ENCODE results near the gene ETNK1. TPM values are rescaled to one million over a fixed set of nuclear protein-coding genes. Genes with fewer than 3 reads are reported as not detected.
"Not testable (repeated sequence)": the region's sequence is repeated elsewhere in the genome, so short reads cannot be mapped to it uniquely, and the experiment has no call there.

ETNK1 gene
- total RNA-seq, 5 donors from 2014 or later (not counting 1 experiment from before 2014, with no cell fraction given), result 50.9 to 77.4 (median 69.9) TPM

DNA sequence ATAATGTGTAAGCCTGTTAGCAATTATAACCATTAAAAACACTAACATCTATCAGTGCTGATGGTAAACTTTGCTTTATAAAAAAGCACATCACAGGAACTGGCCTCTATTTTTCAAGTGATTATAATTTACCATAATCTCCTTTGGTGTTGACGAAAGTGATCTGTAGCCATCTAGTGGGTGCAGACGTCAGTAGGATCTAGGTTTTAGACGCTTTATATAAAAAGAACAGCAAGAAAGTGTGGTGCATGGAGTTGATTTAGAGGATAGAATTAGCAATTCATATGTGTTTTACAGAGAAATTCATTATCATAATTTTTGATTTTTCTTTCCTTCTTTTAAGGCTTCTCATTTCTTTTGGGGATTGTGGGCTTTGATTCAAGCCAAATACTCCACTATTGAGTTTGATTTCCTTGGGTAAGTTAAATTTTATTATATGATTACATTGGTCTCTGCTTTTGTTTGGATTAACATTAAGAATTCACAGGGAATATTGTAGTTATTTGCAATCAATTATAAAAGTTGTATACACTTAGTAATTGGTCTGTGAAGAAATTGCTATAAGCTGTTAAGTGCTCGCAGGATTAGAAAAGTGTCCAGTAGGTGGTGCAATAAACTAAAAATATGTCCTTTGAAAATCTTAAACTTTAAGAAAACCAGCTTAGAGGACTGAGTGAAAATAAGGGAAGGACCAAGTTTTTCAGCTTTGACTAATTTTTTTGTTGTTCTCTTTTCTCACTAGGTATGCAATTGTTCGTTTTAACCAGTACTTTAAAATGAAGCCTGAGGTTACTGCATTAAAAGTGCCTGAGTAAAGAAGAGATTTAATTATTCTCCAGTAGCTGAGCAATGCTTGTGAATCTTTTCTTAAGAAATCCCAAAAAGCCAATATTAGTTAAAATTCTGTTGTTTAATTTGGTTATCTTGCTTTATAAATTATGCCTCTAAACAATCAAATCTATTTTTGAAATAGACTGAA, 59.5 kb downstream of the ETNK1 start:
- no peak overlapping the region for H3K27ac ChIP-seq (ENCODE audit: low read length)
- POLR2A ChIA-PET, result no interaction called here
- DNase-seq (peak in 1 of 35 experiments; percentile 45), ATAC-seq (replicated peaks in 1 of 4) (no peak)
- no CpG with 5 or more reads among the region's 5 CpGs for WGBS (ENCODE audit: insufficient coverage)
- no peaks in the 10 kb centered on the region for H3K9me3 Mint-ChIP-seq
- H3K36me3 ChIP-seq (ENCODE audit: control insufficient read depth in 2 of 2, extremely low read depth in 1 of 2, insufficient read depth in 1 of 2, low read length in 1 of 2), result peaks cover 0 to 11% of the 10 kb centered on the region in 2 donors
- H3K4me1 Mint-ChIP-seq, result peaks cover 20 to 24% (median 23%) of the 10 kb centered on the region in 3 donors
- peaks cover 20% of the 10 kb centered on the region for H3K36me3 Mint-ChIP-seq
- no peaks in the 10 kb centered on the region for H3K27me3 ChIP-seq (replicated peaks in 1 of 2; ENCODE audit: control insufficient read depth in 2 of 2, extremely low read depth in 1 of 2, insufficient read depth in 2 of 2, low read length in 1 of 2)
- H3K9me3 ChIP-seq, result no peaks in the 10 kb centered on the region
- H3K4me3 Mint-ChIP-seq, result no peak overlapping the region
- no peaks in the 10 kb centered on the region for H3K27me3 Mint-ChIP-seq
- no peak overlapping the region for H3K27ac Mint-ChIP-seq
- H3K4me3 ChIP-seq (ENCODE audit: control insufficient read depth in 1 of 2, extremely low read depth in 1 of 2, low read length in 1 of 2), result no peak overlapping the region
- H3K4me1 ChIP-seq (ENCODE audit: control insufficient read depth in 1 of 2, extremely low read depth in 1 of 2, insufficient read depth in 2 of 2, low read length in 2 of 2), result peaks cover 0 to 10% of the 10 kb centered on the region in 2 experiments
- CTCF ChIA-PET, result interaction anchor here in 1 of 2 donors (1.2 to 1.3 kb wide), 2 partner anchors 10 to 12 kb away, joined by 4 to 7 read pairs; no protein-coding TSS in a partner anchor

DNA sequence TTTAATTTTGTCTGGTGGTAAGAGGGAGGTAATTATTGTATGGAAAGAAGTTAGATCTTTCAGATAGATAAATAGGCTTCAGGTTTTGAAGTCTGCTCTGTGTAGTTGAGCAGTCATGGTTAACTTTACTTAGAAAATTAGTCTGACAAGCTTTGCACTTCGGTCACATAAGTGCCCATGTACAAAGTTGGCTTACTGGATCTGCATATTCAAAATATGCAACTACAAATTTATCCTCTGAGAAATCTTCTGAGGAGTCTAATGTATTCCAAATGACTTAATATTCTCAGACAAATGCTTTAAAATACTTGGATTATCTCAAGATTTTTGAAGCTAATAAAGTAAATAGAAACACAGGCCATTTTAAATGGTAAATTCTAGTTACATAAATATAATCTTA, 61.2 kb downstream of the ETNK1 start:
- ATAC-seq (replicated peaks in 1 of 4) (no peak), DNase-seq (no peak)
- peaks cover 13 to 21% (median 18%) of the 10 kb centered on the region in 3 donors for H3K4me1 Mint-ChIP-seq
- no peak overlapping the region for H3K4me3 Mint-ChIP-seq
- no peaks in the 10 kb centered on the region for H3K36me3 ChIP-seq (ENCODE audit: control insufficient read depth in 2 of 2, extremely low read depth in 1 of 2, insufficient read depth in 1 of 2, low read length in 1 of 2)
- no peaks in the 10 kb centered on the region for H3K27me3 ChIP-seq (replicated peaks in 1 of 2; ENCODE audit: control insufficient read depth in 2 of 2, extremely low read depth in 1 of 2, insufficient read depth in 2 of 2, low read length in 1 of 2)
- H3K36me3 Mint-ChIP-seq, result peaks cover 9% of the 10 kb centered on the region
- peaks cover 0 to 10% of the 10 kb centered on the region in 2 experiments for H3K4me1 ChIP-seq (ENCODE audit: control insufficient read depth in 1 of 2, extremely low read depth in 1 of 2, insufficient read depth in 2 of 2, low read length in 2 of 2)
- H3K9me3 Mint-ChIP-seq, result no peaks in the 10 kb centered on the region
- no peaks in the 10 kb centered on the region for H3K27me3 Mint-ChIP-seq
- H3K27ac Mint-ChIP-seq, result no peak overlapping the region
- no peak overlapping the region for H3K27ac ChIP-seq (ENCODE audit: low read length)
- CTCF ChIA-PET, result interaction anchor here (0.7 kb wide), 3 partner anchors 225 to 1231 kb away, joined by 4 to 6 read pairs (median 4); no protein-coding TSS in a partner anchor
- no peaks in the 10 kb centered on the region for H3K9me3 ChIP-seq
- H3K4me3 ChIP-seq (ENCODE audit: control insufficient read depth in 1 of 2, extremely low read depth in 1 of 2, low read length in 1 of 2), result no peak overlapping the region
- WGBS (ENCODE audit: insufficient coverage), result no CpG with 5 or more reads among the region's 1 CpG
- POLR2A ChIA-PET, result no interaction called here

DNA sequence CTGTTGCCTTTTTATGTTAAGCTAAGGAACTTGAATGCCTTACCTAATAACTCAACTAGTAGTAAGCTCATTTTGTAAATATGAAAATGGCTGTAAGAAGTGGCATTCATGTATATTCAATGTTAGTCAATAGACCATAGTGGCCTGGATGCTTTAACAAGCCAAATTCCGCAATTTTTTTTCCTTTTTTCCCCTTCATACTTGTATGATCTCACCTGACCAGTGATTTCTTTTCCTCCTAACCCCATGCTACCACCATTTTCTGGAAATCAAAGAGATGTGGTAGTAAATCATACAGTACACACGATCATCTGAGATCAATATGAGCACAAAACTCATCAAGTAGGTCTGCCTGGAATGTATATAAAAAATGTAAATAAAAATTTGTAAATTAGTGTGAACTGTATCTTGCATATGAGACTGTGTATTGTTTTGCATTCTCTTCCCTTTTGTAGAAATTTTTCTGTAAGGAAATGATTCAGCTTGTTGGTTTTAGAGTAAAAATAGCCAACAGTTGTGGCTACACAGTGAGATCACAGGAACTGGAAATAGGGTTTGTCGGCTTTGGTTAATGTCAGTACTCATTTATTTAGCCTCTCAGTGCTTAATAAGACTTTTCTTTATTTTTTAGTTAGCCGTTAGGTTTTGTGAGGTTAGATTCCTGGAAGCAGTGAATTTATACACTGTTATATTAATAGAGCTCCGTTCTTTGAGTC, 62.5 kb downstream of the ETNK1 start:
- peak in 1 of 4 experiments; percentile 52 for ATAC-seq (replicated peaks in 1 of 4)

DNA sequence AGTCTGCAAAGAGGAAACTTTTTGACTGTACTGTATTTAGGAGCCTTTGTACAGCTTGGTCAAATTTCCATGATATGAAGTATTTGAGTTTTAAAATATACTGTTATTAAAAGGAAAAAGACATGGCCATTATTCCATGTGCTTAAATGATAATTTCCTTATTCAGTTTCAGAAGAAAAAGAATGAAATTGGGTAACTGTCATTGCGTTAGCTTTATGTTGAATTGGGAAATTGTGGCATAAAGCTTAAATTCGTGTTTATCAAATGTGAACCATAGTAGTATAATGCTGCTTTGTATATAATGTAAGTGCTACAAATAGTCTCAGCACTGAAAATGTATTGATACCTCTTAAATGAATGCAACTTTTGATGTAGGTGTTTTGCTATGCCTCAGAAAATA, 64.9 kb downstream of the ETNK1 start:
- Histone ChIP-seq H3K27ac (ENCODE audit: low read length) (no peak overlapping the region), H3K4me1 (ENCODE audit: control insufficient read depth in 1 of 2, extremely low read depth in 1 of 2, insufficient read depth in 2 of 2, low read length in 2 of 2) (peaks cover 0 to 10% of the 10 kb centered on the region in 2 experiments), H3K27me3 (replicated peaks in 1 of 2; ENCODE audit: control insufficient read depth in 2 of 2, extremely low read depth in 1 of 2, insufficient read depth in 2 of 2, low read length in 1 of 2) (no peaks in the 10 kb centered on the region), H3K36me3 (ENCODE audit: control insufficient read depth in 2 of 2, extremely low read depth in 1 of 2, insufficient read depth in 1 of 2, low read length in 1 of 2) (no peaks in the 10 kb centered on the region), H3K4me3 (ENCODE audit: control insufficient read depth in 1 of 2, extremely low read depth in 1 of 2, low read length in 1 of 2) (no peak overlapping the region), H3K9me3 (no peaks in the 10 kb centered on the region)
- H3K27me3 Mint-ChIP-seq, result no peaks in the 10 kb centered on the region
- no peak overlapping the region for H3K27ac Mint-ChIP-seq
- no CpG with 5 or more reads among the region's 2 CpGs for WGBS (ENCODE audit: insufficient coverage)
- no peak overlapping the region for H3K4me3 Mint-ChIP-seq
- no peak for DNase-seq
- peaks cover 13 to 18% (median 13%) of the 10 kb centered on the region in 3 donors for H3K4me1 Mint-ChIP-seq
- no peaks in the 10 kb centered on the region for H3K9me3 Mint-ChIP-seq
- ChIA-PET CTCF (no interaction called here), POLR2A (no interaction called here)
- ATAC-seq (replicated peaks in 1 of 4), result no peak
- peaks cover 8% of the 10 kb centered on the region for H3K36me3 Mint-ChIP-seq

More for the DNA sequence above, 62.5 kb downstream of the ETNK1 start:
- Histone ChIP-seq H3K9me3 (no peaks in the 10 kb centered on the region), H3K27ac (ENCODE audit: low read length) (no peak overlapping the region), H3K4me3 (ENCODE audit: control insufficient read depth in 1 of 2, extremely low read depth in 1 of 2, low read length in 1 of 2) (no peak overlapping the region), H3K27me3 (replicated peaks in 1 of 2; ENCODE audit: control insufficient read depth in 2 of 2, extremely low read depth in 1 of 2, insufficient read depth in 2 of 2, low read length in 1 of 2) (no peaks in the 10 kb centered on the region), H3K36me3 (ENCODE audit: control insufficient read depth in 2 of 2, extremely low read depth in 1 of 2, insufficient read depth in 1 of 2, low read length in 1 of 2) (no peaks in the 10 kb centered on the region), H3K4me1 (ENCODE audit: control insufficient read depth in 1 of 2, extremely low read depth in 1 of 2, insufficient read depth in 2 of 2, low read length in 2 of 2) (peaks cover 0 to 10% of the 10 kb centered on the region in 2 experiments)
- H3K4me3 Mint-ChIP-seq, result no peak overlapping the region
- no peaks in the 10 kb centered on the region for H3K27me3 Mint-ChIP-seq
- no peak overlapping the region for H3K27ac Mint-ChIP-seq
- CTCF ChIA-PET, result interaction anchor here in 1 of 2 donors (1.2 kb wide), 1 partner anchor 59 kb away, joined by 4 read pairs; no protein-coding TSS in a partner anchor
- peak in 1 of 35 experiments; percentile 4 for DNase-seq
- POLR2A ChIA-PET, result no interaction called here
- H3K36me3 Mint-ChIP-seq, result peaks cover 12% of the 10 kb centered on the region
- H3K9me3 Mint-ChIP-seq, result no peaks in the 10 kb centered on the region
- peaks cover 13 to 22% (median 19%) of the 10 kb centered on the region in 3 donors for H3K4me1 Mint-ChIP-seq
- WGBS (ENCODE audit: insufficient coverage), result 0% methylated on average over 1 of the region's 5 CpGs

DNA sequence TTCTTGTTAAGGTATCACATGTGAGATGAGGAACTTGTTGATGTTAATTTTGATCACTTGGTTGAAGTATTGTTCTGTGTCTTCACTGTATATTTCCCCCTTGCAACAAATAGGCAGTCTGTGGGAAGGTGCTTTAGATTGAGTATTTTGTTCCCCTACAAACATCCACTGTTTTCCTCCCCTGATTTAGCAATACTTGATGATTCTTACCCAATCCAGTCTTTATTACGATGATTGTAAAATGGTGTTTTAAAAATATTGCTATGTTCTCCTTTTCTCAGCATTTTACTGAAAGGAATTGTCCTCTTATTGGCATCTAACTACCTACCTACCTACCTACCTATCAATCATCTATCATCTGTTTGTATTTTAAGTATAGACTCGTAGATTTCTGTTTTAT, 66.3 kb downstream of the ETNK1 start:
- no CpG with 5 or more reads among the region's 2 CpGs for WGBS (ENCODE audit: insufficient coverage)
- CTCF ChIA-PET, result no interaction called here

DNA sequence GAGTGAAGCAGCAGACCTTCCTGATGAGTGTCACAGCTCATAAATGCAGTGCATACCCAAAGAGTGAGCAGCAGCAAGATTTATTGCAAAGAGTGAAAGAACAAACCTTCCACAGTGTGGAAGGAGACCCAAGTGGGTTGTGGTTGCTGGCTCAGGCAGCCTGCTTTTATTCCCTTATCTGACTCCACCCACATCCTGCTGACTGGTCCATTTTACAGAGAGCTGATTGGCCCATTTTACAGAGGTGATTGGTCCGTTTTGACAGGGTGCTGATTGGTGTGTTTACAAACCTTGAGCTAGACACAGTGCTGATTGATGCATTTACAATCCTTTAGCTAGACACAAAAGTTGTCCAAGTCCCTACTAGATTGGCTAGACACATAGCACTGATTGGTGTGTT, 67.5 kb downstream of the ETNK1 start:
- H3K36me3 ChIP-seq (ENCODE audit: control insufficient read depth in 2 of 2, extremely low read depth in 1 of 2, insufficient read depth in 1 of 2, low read length in 1 of 2); H3K36me3 Mint-ChIP-seq; POLR2A ChIA-PET; H3K27me3 ChIP-seq (replicated peaks in 1 of 2; ENCODE audit: control insufficient read depth in 2 of 2, extremely low read depth in 1 of 2, insufficient read depth in 2 of 2, low read length in 1 of 2); H3K4me3 ChIP-seq (ENCODE audit: control insufficient read depth in 1 of 2, extremely low read depth in 1 of 2, low read length in 1 of 2); H3K27ac Mint-ChIP-seq; H3K9me3 Mint-ChIP-seq; H3K9me3 ChIP-seq; DNase-seq; H3K27me3 Mint-ChIP-seq; H3K27ac ChIP-seq (ENCODE audit: low read length); H3K4me1 ChIP-seq (ENCODE audit: control insufficient read depth in 1 of 2, extremely low read depth in 1 of 2, insufficient read depth in 2 of 2, low read length in 2 of 2); H3K4me1 Mint-ChIP-seq; H3K4me3 Mint-ChIP-seq: not testable (repeated sequence)
- CTCF ChIA-PET, result interaction anchor here in 1 of 2 donors (1.0 kb wide), 1 partner anchor 11 kb away, joined by 4 read pairs; no protein-coding TSS in a partner anchor
- ATAC-seq (replicated peaks in 1 of 4), result peak in 1 of 4 experiments; percentile 24
- WGBS (ENCODE audit: insufficient coverage), result no CpG with 5 or more reads among the region's 1 CpG

More for the DNA sequence above, 66.3 kb downstream of the ETNK1 start:
- H3K36me3 ChIP-seq (ENCODE audit: control insufficient read depth in 2 of 2, extremely low read depth in 1 of 2, insufficient read depth in 1 of 2, low read length in 1 of 2), result no peaks in the 10 kb centered on the region
- DNase-seq (no peak), ATAC-seq (replicated peaks in 1 of 4) (no peak)
- H3K4me1 ChIP-seq (ENCODE audit: control insufficient read depth in 1 of 2, extremely low read depth in 1 of 2, insufficient read depth in 2 of 2, low read length in 2 of 2), result peaks cover 0 to 10% of the 10 kb centered on the region in 2 experiments
- no peak overlapping the region for H3K4me3 ChIP-seq (ENCODE audit: control insufficient read depth in 1 of 2, extremely low read depth in 1 of 2, low read length in 1 of 2)
- peaks cover 3% of the 10 kb centered on the region for H3K36me3 Mint-ChIP-seq
- H3K4me1 Mint-ChIP-seq, result peaks cover 11 to 15% (median 13%) of the 10 kb centered on the region in 3 donors
- H3K27ac Mint-ChIP-seq, result no peak overlapping the region
- H3K27ac ChIP-seq (ENCODE audit: low read length), result no peak overlapping the region
- H3K4me3 Mint-ChIP-seq, result no peak overlapping the region
- POLR2A ChIA-PET, result no interaction called here
- no peaks in the 10 kb centered on the region for H3K9me3 Mint-ChIP-seq
- no peaks in the 10 kb centered on the region for H3K9me3 ChIP-seq
- H3K27me3 Mint-ChIP-seq, result no peaks in the 10 kb centered on the region
- H3K27me3 ChIP-seq (replicated peaks in 1 of 2; ENCODE audit: control insufficient read depth in 2 of 2, extremely low read depth in 1 of 2, insufficient read depth in 2 of 2, low read length in 1 of 2), result peaks cover 0 to 3% of the 10 kb centered on the region in 2 experiments

Data from T-cell (primary cell).